Measurements from ENCODE around the gene TTC9B.
"Not testable (repeated sequence)": the region's sequence is repeated elsewhere in the genome, so short reads cannot be mapped to it uniquely, and the experiment has no call there.

The TTC9B gene

GRCh38 chr19:40213251-40213829, 4.8 kb downstream of the TTC9B start:
- no peak for FAIRE-seq

GRCh38 chr19:40210889-40211288, 7.3 kb downstream of the TTC9B start:
- no peak for FAIRE-seq

DNA sequence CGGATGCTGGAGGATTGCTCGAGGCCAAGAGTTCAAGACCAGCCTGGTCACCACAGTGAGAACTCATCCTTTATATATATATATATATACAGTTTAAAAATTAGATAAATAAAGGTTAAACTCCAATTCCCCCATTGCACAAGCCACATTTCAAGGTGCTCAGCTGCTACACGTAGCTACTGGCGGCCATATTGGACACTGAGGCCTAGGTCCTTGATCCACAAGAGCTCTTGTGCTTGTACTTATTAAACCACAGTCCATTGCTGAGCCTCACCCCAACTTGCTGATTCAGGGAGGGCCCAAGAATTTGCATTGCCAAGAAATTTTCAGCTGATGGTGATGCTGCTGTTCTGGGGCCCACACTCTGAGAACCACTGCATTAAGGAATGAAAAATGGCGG, 9.6 kb downstream of the TTC9B start:
- no peak for FAIRE-seq

GRCh38 chr19:40205760-40206159, 12.4 kb downstream of the TTC9B start:
- FAIRE-seq = no peak

DNA sequence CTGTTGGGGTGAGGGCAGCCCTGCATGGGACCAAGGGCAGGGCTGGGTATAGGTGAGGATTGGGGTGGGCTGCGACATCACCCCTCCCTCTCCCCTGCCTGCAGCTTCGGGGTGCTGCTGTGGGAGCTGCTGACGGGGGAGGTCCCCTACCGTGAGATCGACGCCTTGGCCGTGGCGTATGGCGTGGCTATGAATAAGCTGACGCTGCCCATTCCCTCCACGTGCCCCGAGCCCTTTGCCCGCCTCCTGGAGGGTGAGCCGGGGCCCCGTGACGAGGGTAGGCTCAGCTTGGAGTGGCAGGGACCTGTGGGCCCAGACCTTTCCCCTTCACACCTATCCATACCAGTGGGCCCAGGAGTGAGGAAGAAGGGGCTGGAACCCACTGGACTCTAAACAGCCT, 13.8 kb downstream of the TTC9B start:
- no peak for FAIRE-seq

DNA sequence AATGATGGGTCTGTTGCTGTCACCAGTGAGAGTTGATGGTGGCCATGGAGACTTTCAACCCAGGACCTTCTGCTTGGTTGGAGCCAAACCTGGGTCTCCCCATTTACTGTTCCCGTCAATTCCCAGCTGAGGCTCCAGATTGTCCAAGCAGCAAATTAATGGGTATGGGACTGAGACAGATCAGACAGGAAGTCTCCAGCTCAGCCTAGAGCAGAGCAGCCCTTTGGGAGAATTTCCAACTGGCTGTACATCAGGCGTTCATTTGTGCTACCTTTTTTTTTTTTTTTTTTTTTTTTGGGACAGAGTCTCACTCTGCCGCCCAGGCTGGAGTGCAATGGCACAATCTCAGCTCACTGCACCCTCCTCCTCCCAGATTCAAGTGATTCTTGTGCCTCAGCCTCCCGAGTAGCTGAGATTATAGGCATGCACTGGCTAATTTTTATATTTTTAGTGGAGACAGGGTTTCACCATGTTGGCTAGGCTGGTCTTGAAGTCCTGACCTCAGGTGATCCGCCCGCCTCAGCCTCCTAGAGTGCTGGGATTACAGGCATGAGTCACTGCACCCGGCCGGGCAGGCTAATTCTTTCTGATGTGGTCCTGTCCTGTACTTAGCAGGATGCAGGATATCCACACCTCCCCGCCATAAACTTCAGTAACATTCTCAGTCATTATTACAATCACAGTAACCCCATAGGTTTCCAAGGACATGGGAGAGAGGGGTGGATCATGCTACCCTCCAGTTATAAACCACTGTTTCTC, 17.7 kb downstream of the TTC9B start:
- no peak for FAIRE-seq

- no peak for FAIRE-seq
Measured at GRCh38 chr19:40198272-40198990, 19.8 kb downstream of the TTC9B start.

DNA sequence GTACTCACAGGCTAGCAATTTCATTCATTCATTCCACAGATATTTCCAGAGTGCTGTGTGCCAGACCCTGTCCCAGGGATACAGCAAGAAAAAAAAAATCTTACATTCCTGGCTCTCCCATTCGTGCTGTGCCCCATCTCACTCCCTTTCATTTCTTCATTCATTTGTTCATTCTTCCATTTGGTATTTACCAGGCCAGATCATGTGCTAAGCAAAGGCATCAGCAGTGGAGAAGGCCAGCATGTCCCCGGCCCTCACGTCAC, 24.7 kb downstream of the TTC9B start:
- no peak for FAIRE-seq

GRCh38 chr19:40192758-40193586, 25.2 kb downstream of the TTC9B start:
- FAIRE-seq = no peak

DNA sequence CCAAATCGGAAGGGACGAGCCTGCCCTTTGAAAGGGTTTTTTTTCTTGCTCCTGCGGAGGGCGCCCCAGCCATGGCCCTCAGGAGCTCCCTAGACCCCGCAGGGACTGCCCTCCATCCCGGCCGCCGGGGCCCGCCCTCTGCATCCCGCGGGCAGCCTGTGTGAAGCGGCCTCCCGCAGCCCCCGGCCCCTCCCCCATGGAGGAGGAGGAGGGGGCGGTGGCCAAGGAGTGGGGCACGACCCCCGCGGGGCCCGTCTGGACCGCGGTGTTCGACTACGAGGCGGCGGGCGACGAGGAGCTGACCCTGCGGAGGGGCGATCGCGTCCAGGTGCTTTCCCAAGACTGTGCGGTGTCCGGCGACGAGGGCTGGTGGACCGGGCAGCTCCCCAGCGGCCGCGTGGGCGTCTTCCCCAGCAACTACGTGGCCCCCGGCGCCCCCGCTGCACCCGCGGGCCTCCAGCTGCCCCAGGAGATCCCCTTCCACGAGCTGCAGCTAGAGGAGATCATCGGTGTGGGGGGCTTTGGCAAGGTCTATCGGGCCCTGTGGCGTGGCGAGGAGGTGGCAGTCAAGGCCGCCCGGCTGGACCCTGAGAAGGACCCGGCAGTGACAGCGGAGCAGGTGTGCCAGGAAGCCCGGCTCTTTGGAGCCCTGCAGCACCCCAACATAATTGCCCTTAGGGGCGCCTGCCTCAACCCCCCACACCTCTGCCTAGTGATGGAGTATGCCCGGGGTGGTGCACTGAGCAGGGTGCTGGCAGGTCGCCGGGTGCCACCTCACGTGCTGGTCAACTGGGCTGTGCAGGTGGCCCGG, 26.1 kb downstream of the TTC9B start:
- FAIRE-seq = no peak

GRCh38 chr19:40190891-40191835, 27.0 kb downstream of the TTC9B start, which contains the start of gene MAP3K10:
Gene MAP3K10, plus strand, starts transcription at chr19:40191426. Its CDS starts 606 bp downstream, at chr19:40192032.
- no peak for FAIRE-seq

DNA sequence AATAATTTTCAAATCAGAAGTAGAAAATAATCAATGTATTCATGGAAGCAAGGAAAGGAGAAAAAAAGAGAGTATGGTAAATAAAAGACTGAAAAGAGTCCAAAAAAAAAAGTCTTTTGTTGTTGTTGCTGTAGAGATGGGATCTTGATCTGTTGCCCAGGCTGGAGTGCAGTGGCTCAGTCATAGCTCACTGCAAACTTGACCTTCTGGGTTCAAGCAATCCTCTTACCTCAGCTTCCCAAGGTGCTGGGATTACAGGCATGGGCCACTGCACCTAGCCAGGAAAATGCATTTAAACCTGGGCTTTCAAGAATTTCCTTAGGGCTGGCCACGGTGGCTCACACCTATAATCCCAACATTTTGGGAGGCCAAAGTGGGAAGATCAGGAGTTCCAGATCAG, 33.9 kb downstream of the TTC9B start:
- FAIRE-seq = no peak

DNA sequence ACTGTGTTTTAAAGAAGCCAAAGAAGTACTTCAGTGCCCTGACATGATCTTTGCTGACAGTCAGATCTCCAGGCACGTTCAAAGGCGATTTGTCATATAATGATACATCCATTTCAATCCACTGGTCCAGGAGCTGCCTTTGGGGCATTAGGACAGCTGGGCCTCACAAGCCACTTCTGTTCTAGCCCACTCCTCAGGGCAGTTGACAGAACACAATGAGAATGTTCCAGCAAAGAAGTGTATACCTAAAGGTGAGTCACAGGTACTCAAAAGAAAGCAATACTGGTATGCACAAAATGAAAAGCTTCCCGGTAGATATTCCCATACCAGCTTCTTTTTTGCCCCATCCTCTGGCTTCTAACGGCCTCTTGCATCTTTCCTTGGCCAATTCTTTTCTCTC, 39.4 kb downstream of the TTC9B start:
- no peak for FAIRE-seq

DNA sequence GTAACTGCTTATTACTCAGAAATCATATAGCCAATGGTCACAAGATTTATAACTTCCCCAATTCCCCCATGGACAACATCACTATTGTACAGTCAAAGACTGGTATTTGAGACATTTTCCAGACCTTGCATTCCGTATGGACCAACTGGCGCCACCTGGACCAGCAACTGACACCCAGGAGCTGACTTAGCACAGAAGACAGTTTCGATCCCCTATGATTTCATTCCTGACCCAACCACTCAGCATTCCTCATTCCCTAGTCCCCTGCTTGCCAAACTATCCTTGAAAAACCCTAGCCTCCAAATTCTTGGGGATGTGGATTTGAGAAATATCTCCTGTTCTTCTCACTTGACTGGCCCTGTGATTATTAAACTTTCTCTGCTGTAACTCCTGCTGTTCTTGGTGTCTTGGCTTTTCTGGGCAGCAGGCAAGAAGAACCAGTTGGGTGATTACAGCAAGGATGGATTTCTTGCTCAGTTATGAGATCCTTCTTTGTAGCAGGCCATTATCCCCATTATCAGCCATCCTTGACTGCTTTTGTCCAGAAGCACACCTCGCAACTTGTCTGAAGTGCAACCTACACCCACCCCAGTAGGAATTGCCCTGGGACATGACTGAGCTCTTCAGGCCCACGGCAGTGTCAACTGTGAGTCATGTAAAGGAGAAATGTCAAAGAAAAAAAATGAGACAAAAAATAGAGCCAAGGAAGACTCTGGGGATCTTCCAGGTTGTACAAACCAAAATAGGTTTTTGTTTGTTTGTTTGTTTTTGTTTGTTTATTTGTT, 40.7 kb downstream of the TTC9B start:
- FAIRE-seq = no peak

DNA sequence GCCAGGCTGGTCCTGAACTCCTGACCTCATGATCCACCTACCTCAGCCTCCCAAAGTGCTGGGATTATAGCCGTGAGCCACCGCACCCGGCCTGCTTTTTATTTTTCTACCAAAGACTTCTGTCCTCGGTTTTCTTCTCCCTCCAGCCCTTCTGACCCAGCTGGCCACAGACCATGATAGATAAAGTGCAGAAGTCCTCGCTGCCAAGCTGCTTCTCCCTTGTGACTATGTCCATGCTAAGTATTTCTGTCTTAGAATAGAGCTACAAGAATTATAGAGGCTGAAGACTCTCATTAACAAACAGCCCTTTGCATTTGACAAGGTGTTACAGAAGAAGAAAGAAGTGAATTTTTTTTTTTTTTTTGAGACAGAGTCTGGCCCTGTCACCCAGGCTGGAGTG, 42.4 kb downstream of the TTC9B start:
- FAIRE-seq = no peak

- FAIRE-seq = no peak
Measured at GRCh38 chr19:40174092-40174491, 44.1 kb downstream of the TTC9B start.

- not testable (repeated sequence) for FAIRE-seq
Measured at GRCh38 chr19:40171293-40171692, 46.9 kb downstream of the TTC9B start.

GRCh38 chr19:40170303-40170989, 47.7 kb downstream of the TTC9B start:
- FAIRE-seq = not testable (repeated sequence)

DNA sequence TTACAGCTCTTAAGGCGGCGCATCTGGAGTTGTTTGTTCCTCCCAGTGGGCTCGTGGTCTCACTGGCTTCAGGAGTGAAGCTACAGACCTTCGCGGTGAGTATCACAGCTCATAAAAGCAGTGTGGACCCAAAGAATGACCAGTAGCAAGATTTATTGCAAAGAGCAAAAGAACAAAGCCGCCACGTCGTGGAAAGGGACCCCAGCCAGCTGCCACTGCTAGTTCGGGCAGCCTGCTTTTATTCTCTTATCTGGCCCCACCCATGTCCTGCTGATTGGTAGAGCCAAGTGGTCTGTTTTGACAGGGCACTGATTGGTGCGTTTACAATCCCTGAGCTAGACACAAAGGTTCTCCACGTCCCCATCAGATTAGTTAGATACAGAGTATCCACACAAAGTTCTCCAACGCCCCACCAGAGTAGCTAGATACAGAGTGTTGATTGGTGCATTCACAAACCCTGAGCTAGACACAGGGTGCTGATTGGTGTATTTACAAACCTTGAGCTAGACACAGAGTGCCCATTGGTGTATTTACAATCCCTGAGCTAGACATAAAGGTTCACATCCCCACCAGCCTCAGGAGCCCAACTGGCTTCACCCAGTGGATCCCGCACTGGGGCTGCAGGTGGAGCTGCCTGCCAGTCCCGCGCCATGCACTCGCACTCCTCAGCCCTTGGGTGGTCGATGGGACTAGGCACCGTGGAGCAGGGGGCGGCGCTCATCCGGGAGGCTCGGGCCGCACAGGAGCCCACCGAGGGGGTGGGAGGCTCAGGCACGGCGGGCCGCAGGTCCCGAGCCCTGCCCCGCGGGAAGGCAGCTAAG, 48.5 kb downstream of the TTC9B start:
- FAIRE-seq = not testable (repeated sequence)

Measured in A204.1 (cell line).